ENCODE data around the gene NLE1.

Gene NLE1

GRCh38 chr17:35086931-35087573 lies 55.1 kb downstream of the NLE1 start:
- Histone ChIP-seq H3K27ac (ENCODE audit: low read length) (no peak overlapping the region), H3K27me3 (ENCODE audit: control insufficient read depth in 1 of 2, insufficient read depth in 2 of 2, low read length in 2 of 2) (no peaks in the 10 kb centered on the region), H3K4me3 (ENCODE audit: low read length in 2 of 2) (no peak overlapping the region), H3K9ac (ENCODE audit: low read length in 2 of 2) (no peak overlapping the region), H3K9me3 (ENCODE audit: control insufficient read depth in 2 of 2, low read length in 2 of 2) (no peaks in the 10 kb centered on the region), H3K4me1 (ENCODE audit: control insufficient read depth, insufficient read depth, low read length) (peaks cover 23% of the 10 kb centered on the region), H3K36me3 (ENCODE audit: control insufficient read depth in 2 of 2, insufficient read depth in 2 of 2, low read length in 2 of 2) (no peaks in the 10 kb centered on the region)

GRCh38 chr17:35086164-35086563 lies 55.9 kb downstream of the NLE1 start:
- Histone ChIP-seq H3K27ac (ENCODE audit: low read length) (no peak overlapping the region), H3K4me3 (ENCODE audit: low read length in 2 of 2) (no peak overlapping the region), H3K9ac (ENCODE audit: low read length in 2 of 2) (no peak overlapping the region), H3K36me3 (ENCODE audit: control insufficient read depth in 2 of 2, insufficient read depth in 2 of 2, low read length in 2 of 2) (no peaks in the 10 kb centered on the region), H3K27me3 (ENCODE audit: control insufficient read depth in 1 of 2, insufficient read depth in 2 of 2, low read length in 2 of 2) (no peaks in the 10 kb centered on the region), H3K9me3 (ENCODE audit: control insufficient read depth in 2 of 2, low read length in 2 of 2) (no peaks in the 10 kb centered on the region), H3K4me1 (ENCODE audit: control insufficient read depth, insufficient read depth, low read length) (peaks cover 23% of the 10 kb centered on the region)

- Histone ChIP-seq H3K36me3 (ENCODE audit: control insufficient read depth in 2 of 2, insufficient read depth in 2 of 2, low read length in 2 of 2) (no peaks in the 10 kb centered on the region), H3K27me3 (ENCODE audit: control insufficient read depth in 1 of 2, insufficient read depth in 2 of 2, low read length in 2 of 2) (no peaks in the 10 kb centered on the region), H3K9ac (ENCODE audit: low read length in 2 of 2) (no peak overlapping the region), H3K27ac (ENCODE audit: low read length) (no peak overlapping the region), H3K9me3 (ENCODE audit: control insufficient read depth in 2 of 2, low read length in 2 of 2) (no peaks in the 10 kb centered on the region), H3K4me3 (ENCODE audit: low read length in 2 of 2) (no peak overlapping the region), H3K4me1 (ENCODE audit: control insufficient read depth, insufficient read depth, low read length) (peaks cover 23% of the 10 kb centered on the region)
These were observed 57.1 kb downstream of the NLE1 start for GRCh38 chr17:35084987-35085386.

GRCh38 chr17:35083071-35083470 lies 59.0 kb downstream of the NLE1 start:
- Histone ChIP-seq H3K27ac (ENCODE audit: low read length) (no peak overlapping the region), H3K27me3 (ENCODE audit: control insufficient read depth in 1 of 2, insufficient read depth in 2 of 2, low read length in 2 of 2) (no peaks in the 10 kb centered on the region), H3K4me3 (ENCODE audit: low read length in 2 of 2) (no peak overlapping the region), H3K4me1 (ENCODE audit: control insufficient read depth, insufficient read depth, low read length) (peaks cover 11% of the 10 kb centered on the region), H3K36me3 (ENCODE audit: control insufficient read depth in 2 of 2, insufficient read depth in 2 of 2, low read length in 2 of 2) (no peaks in the 10 kb centered on the region), H3K9ac (ENCODE audit: low read length in 2 of 2) (no peak overlapping the region), H3K9me3 (ENCODE audit: control insufficient read depth in 2 of 2, low read length in 2 of 2) (no peaks in the 10 kb centered on the region)

- H3K27me3 ChIP-seq (ENCODE audit: control insufficient read depth in 1 of 2, insufficient read depth in 2 of 2, low read length in 2 of 2), result no peaks in the 10 kb centered on the region
- no peak overlapping the region for H3K27ac ChIP-seq (ENCODE audit: low read length)
- no peak overlapping the region for H3K9ac ChIP-seq (ENCODE audit: low read length in 2 of 2)
- no peaks in the 10 kb centered on the region for H3K9me3 ChIP-seq (ENCODE audit: control insufficient read depth in 2 of 2, low read length in 2 of 2)
- H3K36me3 ChIP-seq (ENCODE audit: control insufficient read depth in 2 of 2, insufficient read depth in 2 of 2, low read length in 2 of 2), result no peaks in the 10 kb centered on the region
- peaks cover 4% of the 10 kb centered on the region for H3K4me1 ChIP-seq (ENCODE audit: control insufficient read depth, insufficient read depth, low read length)
- no peak overlapping the region for H3K4me3 ChIP-seq (ENCODE audit: low read length in 2 of 2)
These were observed 59.9 kb downstream of the NLE1 start for GRCh38 chr17:35082073-35082657.

GRCh38 chr17:35081638-35082037 lies 60.5 kb downstream of the NLE1 start:
- H3K4me3 ChIP-seq (ENCODE audit: low read length in 2 of 2), result no peak overlapping the region
- no peaks in the 10 kb centered on the region for H3K36me3 ChIP-seq (ENCODE audit: control insufficient read depth in 2 of 2, insufficient read depth in 2 of 2, low read length in 2 of 2)
- no peaks in the 10 kb centered on the region for H3K4me1 ChIP-seq (ENCODE audit: control insufficient read depth, insufficient read depth, low read length)
- no peaks in the 10 kb centered on the region for H3K27me3 ChIP-seq (ENCODE audit: control insufficient read depth in 1 of 2, insufficient read depth in 2 of 2, low read length in 2 of 2)
- no peaks in the 10 kb centered on the region for H3K9me3 ChIP-seq (ENCODE audit: control insufficient read depth in 2 of 2, low read length in 2 of 2)
- no peak overlapping the region for H3K9ac ChIP-seq (ENCODE audit: low read length in 2 of 2)
- no peak overlapping the region for H3K27ac ChIP-seq (ENCODE audit: low read length)

- no peak overlapping the region for H3K27ac ChIP-seq (ENCODE audit: low read length)
- H3K9ac ChIP-seq (ENCODE audit: low read length in 2 of 2), result no peak overlapping the region
- no peak overlapping the region for H3K4me3 ChIP-seq (ENCODE audit: low read length in 2 of 2)
- H3K9me3 ChIP-seq (ENCODE audit: control insufficient read depth in 2 of 2, low read length in 2 of 2), result no peaks in the 10 kb centered on the region
- no peaks in the 10 kb centered on the region for H3K4me1 ChIP-seq (ENCODE audit: control insufficient read depth, insufficient read depth, low read length)
- no peaks in the 10 kb centered on the region for H3K27me3 ChIP-seq (ENCODE audit: control insufficient read depth in 1 of 2, insufficient read depth in 2 of 2, low read length in 2 of 2)
- H3K36me3 ChIP-seq (ENCODE audit: control insufficient read depth in 2 of 2, insufficient read depth in 2 of 2, low read length in 2 of 2), result no peaks in the 10 kb centered on the region
These were observed 61.6 kb downstream of the NLE1 start for GRCh38 chr17:35080536-35080935.

- no peaks in the 10 kb centered on the region for H3K9me3 ChIP-seq (ENCODE audit: control insufficient read depth in 2 of 2, low read length in 2 of 2)
- H3K27ac ChIP-seq (ENCODE audit: low read length), result no peak overlapping the region
- H3K27me3 ChIP-seq (ENCODE audit: control insufficient read depth in 1 of 2, insufficient read depth in 2 of 2, low read length in 2 of 2), result no peaks in the 10 kb centered on the region
- H3K4me1 ChIP-seq (ENCODE audit: control insufficient read depth, insufficient read depth, low read length), result no peaks in the 10 kb centered on the region
- H3K36me3 ChIP-seq (ENCODE audit: control insufficient read depth in 2 of 2, insufficient read depth in 2 of 2, low read length in 2 of 2), result no peaks in the 10 kb centered on the region
- H3K9ac ChIP-seq (ENCODE audit: low read length in 2 of 2), result no peak overlapping the region
- no peak overlapping the region for H3K4me3 ChIP-seq (ENCODE audit: low read length in 2 of 2)
These were observed 62.3 kb downstream of the NLE1 start for GRCh38 chr17:35079547-35080423.
